Skeletal muscle satellite cell (primary cell): ENCODE data around the gene HBM. TPM values are rescaled to one million over a fixed set of nuclear protein-coding genes. Genes with fewer than 3 reads are reported as not detected.
"Not testable (repeated sequence)": the region's sequence is repeated elsewhere in the genome, so short reads cannot be mapped to it uniquely, and the experiment has no call there.

Experiments used
- H3K27me3 ChIP-seq: 2 replicates; pipeline ENCODE4 v1.7.0; 2013; ENCODE audit warnings: low read length; ENCODE audit not compliant: control insufficient read depth, insufficient read depth
- H3K36me3 ChIP-seq: 2 replicates; pipeline ENCODE4 v1.7.0; 2013; ENCODE audit warnings: mild to moderate bottlenecking, control low read depth, low read length; ENCODE audit not compliant: insufficient read depth
- H3K4me1 ChIP-seq: 2 replicates; pipeline ENCODE4 v1.7.0; 2013; ENCODE audit warnings: low read length; ENCODE audit not compliant: control insufficient read depth, insufficient read depth
- H3K4me2 ChIP-seq: 2 replicates; pipeline ENCODE4 v1.7.0; 2013; ENCODE audit warnings: mild to moderate bottlenecking, low read length
- H3K4me3 ChIP-seq: 2 replicates; pipeline ENCODE4 v1.7.0; 2013; ENCODE audit warnings: low read length
- H3K9ac ChIP-seq: 2 replicates; pipeline ENCODE4 v1.7.0; 2013; ENCODE audit warnings: mild to moderate bottlenecking, low read depth, low read length, moderate library complexity
- H3K9me3 ChIP-seq: replicated peaks from 2 replicates; pipeline ENCODE4 v1.7.0; 2013; ENCODE audit warnings: mild to moderate bottlenecking, control low read depth, low read length
- small RNA-seq: library from RNA; depleted of rRNA; stranded (forward); fragments of <200 nt; gene quantifications from one replicate; pipeline ENCODE3, GENCODE V24; 2012

The HBM gene

DNA sequence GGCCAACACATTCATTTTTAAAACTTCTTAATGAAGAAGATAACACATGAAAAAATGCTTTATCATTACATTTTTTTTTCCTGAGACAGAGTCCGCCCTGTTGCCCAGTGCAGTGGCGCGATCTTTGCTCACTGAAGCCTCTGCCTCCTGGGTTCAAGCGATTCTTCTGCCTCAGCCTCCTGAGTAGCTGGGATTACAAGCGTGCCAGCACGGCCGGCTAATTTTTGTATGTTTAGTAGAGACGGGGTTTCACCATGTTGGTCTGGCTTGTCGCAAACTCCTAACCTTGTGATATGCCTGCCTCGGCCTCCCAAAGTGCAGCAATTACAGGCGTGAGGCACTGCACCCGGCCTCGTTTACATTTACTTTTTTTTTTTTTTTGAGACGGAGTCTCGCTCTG is 27.7 kb downstream of the HBM start:
- no peaks in the 10 kb centered on the region for H3K27me3 ChIP-seq
- peaks cover 74% of the 10 kb centered on the region for H3K36me3 ChIP-seq

DNA sequence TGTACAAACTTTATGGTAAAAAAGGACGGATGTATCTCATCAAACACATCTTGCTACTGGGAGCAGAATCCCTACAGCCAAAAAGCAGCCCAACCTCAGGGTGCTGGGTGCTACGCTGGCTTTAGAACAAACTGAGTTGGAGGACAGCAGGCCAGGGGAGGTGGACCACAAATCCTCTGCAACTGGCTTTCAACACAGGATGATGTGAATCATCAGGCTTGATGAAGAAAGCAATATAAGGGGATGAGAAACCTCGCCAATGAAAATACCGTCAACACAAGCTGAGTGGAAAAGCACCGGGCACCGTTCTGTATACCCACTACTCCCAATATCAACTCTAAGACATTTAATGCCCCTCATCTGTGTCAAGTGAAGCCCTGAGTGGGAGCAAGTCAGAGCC is 28.7 kb downstream of the HBM start:
- Histone ChIP-seq H3K9ac (no peak overlapping the region), H3K4me2 (no peak overlapping the region), H3K27me3 (no peaks in the 10 kb centered on the region), H3K4me1 (peaks cover 9% of the 10 kb centered on the region), H3K9me3 (no peaks in the 10 kb centered on the region), H3K4me3 (no peak overlapping the region), H3K36me3 (peaks cover 71% of the 10 kb centered on the region)

More for the DNA sequence above, 27.7 kb downstream of the HBM start:
- Histone ChIP-seq H3K9ac (no peak overlapping the region), H3K4me1 (peaks cover 9% of the 10 kb centered on the region), H3K9me3 (no peaks in the 10 kb centered on the region), H3K4me2 (no peak overlapping the region), H3K4me3 (no peak overlapping the region)

DNA sequence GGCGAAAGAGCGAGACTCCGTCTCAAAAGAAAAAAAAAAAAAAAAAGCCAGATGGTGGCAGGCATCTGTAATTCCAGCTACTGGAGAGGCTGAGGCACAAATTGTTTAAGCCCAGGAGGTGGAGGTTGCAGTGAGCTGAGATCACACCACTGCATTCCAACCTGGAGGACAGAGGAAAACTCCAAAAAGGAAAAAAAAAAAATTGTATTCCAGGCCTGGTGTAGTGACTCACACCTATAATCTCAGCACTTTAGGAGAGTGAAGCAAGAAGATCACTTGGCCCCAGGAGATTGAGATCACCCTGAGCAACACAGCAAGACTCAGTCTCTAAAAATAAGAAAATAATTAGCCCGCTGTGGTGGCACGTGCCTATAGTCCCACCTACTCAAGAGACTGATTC is 34.6 kb downstream of the HBM start:
- Histone ChIP-seq H3K36me3 (peaks cover 54% of the 10 kb centered on the region), H3K4me2 (no peak overlapping the region), H3K27me3 (no peaks in the 10 kb centered on the region), H3K4me3 (no peak overlapping the region), H3K9ac (no peak overlapping the region), H3K9me3 (no peaks in the 10 kb centered on the region), H3K4me1 (no peaks in the 10 kb centered on the region)

DNA sequence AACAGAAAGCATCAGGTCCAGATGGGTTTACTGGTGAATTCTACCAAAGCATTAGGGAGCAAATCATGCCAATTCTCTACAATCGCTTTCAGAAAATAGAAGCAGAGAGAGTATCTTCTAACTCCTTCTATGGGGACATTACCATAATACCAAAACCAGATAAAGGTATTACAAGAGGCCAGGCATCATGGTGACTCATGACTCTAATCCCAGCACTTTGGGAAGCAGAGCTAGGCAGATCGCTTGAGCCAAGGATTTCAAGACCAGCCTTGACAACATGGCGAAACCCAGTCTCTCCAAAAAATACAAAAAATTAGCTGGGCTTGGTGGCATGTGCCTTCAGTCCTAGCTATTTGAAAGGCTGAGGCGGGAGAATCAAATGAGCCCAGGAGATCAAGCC is 37.5 kb downstream of the HBM start:
- Histone ChIP-seq H3K9me3 (no peaks in the 10 kb centered on the region), H3K4me3 (no peak overlapping the region), H3K27me3 (no peaks in the 10 kb centered on the region), H3K4me1 (no peaks in the 10 kb centered on the region), H3K9ac (no peak overlapping the region), H3K36me3 (peaks cover 62% of the 10 kb centered on the region), H3K4me2 (no peak overlapping the region)

DNA sequence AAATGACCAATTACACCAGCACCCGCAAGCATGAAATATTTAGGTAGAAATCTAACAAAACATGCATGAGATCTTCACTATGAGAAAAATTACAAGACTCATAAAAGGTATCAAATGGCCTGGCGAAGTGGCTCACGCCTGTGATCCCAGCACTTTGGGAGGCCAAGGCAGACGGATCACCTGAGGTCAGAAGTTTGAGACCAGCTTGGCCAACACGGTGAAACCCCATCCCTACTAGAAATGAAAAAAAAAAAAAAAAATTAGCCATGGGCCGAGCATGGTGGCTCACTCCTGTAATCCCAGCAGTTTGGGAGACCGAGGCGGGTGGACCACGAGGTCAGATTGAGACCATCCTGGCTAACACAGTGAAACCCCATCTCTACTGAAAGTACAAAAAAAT is 38.3 kb downstream of the HBM start:
- H3K4me3 ChIP-seq, H3K4me2 ChIP-seq, H3K27me3 ChIP-seq, H3K4me1 ChIP-seq, H3K9ac ChIP-seq, H3K9me3 ChIP-seq: not testable (repeated sequence)
- peaks cover 63% of the 10 kb centered on the region for H3K36me3 ChIP-seq

DNA sequence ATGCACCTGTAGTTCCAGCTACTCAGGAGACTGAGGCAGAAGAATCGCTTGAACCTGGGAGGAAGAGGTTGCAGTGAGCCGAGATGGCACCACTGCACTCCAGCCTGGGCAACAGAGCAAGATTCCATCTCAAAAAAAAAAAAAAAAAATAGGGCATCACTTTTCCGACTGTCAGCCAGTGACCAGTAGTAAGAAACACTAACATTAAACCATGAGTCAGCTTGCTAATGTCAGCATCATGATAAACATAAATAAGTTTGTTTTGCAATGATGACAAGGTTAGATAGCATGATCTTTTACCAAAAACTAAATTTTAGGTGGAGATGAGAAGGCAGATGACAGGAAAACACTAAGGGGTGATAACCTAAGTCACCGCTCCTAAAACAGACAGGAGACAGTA is 43.6 kb downstream of the HBM start:
- not testable (repeated sequence) for H3K4me2 ChIP-seq, H3K27me3 ChIP-seq, H3K4me3 ChIP-seq, H3K9me3 ChIP-seq, H3K9ac ChIP-seq, H3K4me1 ChIP-seq
- H3K36me3 ChIP-seq = peaks cover 76% of the 10 kb centered on the region

DNA sequence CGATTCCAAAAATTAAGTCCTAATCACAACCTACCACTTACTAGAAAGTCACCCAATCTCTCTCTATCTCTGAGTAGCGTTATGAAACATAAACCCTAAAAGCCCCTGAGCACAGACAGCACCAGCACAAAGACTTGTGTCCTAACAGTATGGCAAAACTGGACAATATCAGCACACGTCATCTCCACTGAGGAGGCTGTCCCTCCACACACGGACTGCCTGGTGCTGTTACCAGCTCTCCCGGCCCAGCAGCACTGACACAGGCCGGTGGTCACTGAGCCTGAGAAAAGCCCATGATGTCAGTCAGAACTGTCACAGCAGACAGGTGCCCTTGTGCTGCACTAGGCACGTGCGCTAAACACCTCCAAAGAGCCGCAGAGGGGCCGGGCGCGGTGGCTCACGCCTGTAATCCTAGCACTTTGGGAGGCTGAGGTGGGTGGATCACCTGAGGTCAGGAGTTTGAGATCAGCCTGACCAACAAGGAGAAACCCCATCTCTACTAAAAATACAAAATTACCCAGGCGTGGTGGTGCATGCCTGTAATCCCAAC is 45.9 kb downstream of the HBM start:
- H3K27me3 ChIP-seq, H3K4me1 ChIP-seq, H3K9me3 ChIP-seq, H3K9ac ChIP-seq, H3K4me2 ChIP-seq, H3K4me3 ChIP-seq: not testable (repeated sequence)
- H3K36me3 ChIP-seq = peaks cover 61% of the 10 kb centered on the region

DNA sequence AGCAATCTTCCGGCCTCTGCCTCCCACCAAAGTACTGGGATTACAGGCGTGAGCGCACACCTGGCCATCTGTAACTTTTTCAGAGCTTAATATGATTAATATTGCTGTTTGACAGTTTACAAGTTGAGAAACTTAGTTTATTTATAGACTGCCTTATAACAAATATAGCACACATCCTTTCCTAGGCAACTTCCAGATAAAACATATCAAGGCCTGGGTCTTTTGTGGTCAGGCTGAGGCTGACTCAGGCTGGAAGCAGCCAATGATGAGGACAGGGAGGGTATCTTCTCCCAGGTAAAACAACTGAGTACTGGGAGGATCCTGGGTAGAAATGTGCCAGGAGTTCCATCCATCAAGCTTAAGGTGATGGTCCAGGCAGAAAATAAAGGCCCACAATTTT is 47.2 kb downstream of the HBM start:
- no peaks in the 10 kb centered on the region for H3K9me3 ChIP-seq
- peaks cover 60% of the 10 kb centered on the region for H3K36me3 ChIP-seq
- H3K27me3 ChIP-seq = no peaks in the 10 kb centered on the region
- no peak overlapping the region for H3K9ac ChIP-seq
- H3K4me2 ChIP-seq = no peak overlapping the region
- H3K4me1 ChIP-seq = no peaks in the 10 kb centered on the region
- no peak overlapping the region for H3K4me3 ChIP-seq

Small RNAs within 50 kb of the gene (small RNA-seq; reads per million reads assigned to genes)
- not detected for gene RF00019
